ENCODE data around the gene ASCC2.

DNA sequence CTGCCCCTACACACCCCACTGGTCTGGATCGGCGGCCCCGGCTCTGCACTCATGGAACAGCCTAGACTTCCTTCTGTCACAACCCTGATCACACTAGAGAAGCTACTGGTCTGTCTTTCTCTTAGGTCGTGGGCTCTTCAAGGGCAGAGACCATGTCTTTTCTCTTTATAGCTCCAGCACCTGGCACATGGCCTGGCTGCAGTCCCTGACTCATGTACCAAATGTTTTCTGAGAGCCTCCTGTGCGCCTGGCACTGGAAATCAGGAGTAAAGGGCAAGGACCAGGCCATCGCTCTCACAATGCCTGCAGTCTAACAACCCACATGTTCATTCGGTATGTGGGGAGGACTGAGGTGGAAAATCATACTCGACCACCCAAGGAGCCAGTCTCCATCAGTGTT is 7.5 kb downstream of the ASCC2 start:
- TF ChIP-seq POLR2AphosphoS5 (IDR thresholded peaks at IDR 0.05; ENCODE audit: low read depth, low read length), result no peak
- no peak for TF ChIP-seq SIN3A (IDR thresholded peaks at IDR 0.05; ENCODE audit: borderline replicate concordance, insufficient read depth, low read length)

Measured in PFSK-1 (cell line).